Vein endothelial cell (primary cell): ENCODE results near the gene NDUFAF7. TPM values are rescaled to one million over a fixed set of nuclear protein-coding genes. Genes with fewer than 3 reads are reported as not detected.

Experiments used
- total RNA-seq: library from RNA; depleted of rRNA; stranded (reverse); fragments of >200 nt; gene quantifications from 2 replicates; pipeline ENCODE4 v1.2.3, GENCODE V29; 2012

The NDUFAF7 gene, protein sequence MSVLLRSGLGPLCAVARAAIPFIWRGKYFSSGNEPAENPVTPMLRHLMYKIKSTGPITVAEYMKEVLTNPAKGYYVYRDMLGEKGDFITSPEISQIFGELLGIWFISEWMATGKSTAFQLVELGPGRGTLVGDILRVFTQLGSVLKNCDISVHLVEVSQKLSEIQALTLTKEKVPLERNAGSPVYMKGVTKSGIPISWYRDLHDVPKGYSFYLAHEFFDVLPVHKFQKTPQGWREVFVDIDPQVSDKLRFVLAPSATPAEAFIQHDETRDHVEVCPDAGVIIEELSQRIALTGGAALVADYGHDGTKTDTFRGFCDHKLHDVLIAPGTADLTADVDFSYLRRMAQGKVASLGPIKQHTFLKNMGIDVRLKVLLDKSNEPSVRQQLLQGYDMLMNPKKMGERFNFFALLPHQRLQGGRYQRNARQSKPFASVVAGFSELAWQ
- total RNA-seq: 9.5 and 12.4 TPM in 2 replicates

DNA sequence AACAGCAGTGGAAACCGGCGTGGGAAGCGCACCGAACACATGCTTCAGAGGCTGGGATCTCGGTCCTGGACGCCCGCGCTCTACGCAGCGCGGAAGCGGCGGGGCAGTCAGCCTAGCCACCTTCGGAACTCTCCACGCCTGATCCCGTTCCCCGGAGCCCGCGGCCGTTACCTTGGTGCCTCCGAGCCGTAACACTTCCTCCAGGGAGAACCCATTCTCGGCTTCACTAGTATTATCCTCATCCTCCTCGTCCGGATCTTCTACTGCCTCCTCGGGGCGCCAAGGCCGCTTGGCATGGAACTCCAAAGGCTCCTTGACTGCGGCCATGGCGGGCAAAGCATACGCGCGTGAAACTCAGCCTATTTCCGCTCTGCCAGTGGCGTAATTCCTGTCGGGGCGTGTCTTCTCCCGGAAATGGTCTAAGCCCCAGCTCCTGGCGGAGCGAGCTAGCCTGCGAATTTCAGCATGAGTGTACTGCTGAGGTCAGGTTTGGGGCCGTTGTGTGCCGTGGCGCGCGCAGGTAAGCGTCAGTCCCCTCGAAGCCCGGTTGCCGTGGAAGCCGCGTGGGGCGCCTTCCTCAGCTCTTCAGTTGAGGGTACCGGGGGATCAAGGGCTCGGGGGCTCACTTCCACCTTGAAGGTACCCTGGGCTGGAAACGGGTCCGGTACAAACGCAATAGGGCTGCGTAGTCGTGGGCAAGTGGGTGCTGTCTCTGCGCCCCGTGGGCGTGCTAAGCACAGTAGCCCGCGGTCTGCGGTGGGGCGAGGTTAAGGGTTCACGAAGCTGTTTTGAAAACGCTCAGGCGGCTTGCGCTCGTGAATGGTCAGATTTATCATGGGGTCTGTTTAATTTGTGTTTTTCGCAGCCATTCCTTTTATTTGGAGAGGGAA, at the start of gene NDUFAF7, which contains the start of gene CEBPZ:
Gene NDUFAF7 (plus strand): TSS at position 418 of the 890 bp plus-strand sequence. CDS start 48 bp downstream, at position 466.
Gene CEBPZ (minus strand): TSS at position 356 of the 890 bp plus-strand sequence. CDS start 29 bp downstream, at position 327.

DNA sequence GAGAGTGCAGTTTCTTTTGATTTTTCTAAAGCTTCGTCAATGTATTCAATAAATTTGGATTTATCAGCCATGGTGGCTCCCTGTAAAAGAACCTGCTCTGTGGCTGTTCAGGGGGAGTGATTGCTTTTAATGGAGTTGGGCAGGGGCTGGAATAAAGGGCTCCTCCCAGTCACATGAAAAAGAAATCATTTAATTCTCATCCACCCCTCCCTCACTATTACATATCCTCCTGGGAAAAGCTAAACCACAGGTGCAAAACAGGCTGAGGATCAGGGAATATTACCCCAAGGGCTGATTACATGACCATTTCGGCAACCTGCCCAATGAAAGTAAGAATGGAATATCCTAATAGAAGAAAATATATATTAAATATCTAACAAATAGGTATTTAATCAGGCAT, 42.9 kb upstream of the NDUFAF7 start, which contains the start of gene SULT6B1:
Gene SULT6B1 (minus strand): TSS at position 101 of the 400 bp plus-strand sequence. CDS start 30 bp downstream, at position 71.

DNA sequence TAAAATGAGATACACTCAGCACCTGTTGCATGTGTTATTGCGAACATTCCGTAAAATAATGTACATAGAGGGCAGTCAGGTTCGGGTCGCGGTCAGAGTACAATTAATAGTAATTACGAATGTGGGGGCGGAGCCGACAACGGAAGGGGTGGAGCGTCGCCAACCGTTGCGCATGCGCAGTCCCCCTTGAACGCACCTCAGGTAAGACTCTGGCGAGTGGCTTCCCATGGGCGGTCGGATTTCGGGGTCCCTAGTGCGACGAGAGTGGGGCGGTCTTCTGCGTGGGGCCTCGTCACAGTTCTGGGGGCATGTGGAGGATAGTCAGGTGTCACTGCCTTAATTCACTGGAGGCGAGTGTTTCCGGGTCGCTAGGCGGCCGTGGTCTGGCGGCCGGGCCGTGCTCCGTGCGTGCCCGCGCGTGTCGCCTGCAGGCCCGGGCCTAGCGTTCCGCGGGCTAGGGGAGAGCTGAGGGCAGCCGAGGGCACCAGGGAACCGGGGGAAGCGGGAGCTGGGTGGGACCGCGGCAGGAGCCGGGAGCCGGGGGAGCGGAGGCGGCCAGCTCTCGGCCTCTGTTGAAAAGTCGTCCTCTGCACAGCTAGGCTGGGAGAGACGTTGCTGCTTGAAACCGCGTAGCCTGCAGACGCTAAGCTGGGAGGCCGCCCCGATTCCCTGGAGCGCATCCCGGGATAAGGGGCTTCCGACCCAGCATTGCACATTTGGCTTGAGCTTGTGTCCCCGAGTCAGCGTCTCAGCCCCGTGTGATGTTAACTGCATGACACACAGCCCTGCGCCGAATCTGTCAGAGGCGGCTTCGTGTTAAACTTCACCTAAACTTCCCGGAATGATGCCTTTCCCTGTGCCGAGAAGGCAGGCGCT, 34.9 kb upstream of the NDUFAF7 start, which contains the start of gene CEBPZOS:
Gene CEBPZOS (plus strand): TSS at position 177 of the 876 bp plus-strand sequence. CDS start 3,209 bp downstream, outside the sequence.

Other genes with a start within 250 kb of the NDUFAF7 start
- gene HEATR5B, start 147.3 kb upstream of the NDUFAF7 start, total RNA-seq: 28.4 and 33.3 TPM in 2 replicates
- gene GPATCH11, start 147.1 kb upstream of the NDUFAF7 start, total RNA-seq: 6.2 and 9.4 TPM in 2 replicates
- gene EIF2AK2, start 74.7 kb upstream of the NDUFAF7 start, total RNA-seq: 24.5 and 37.8 TPM in 2 replicates
- not detected in 2 replicates for gene SULT6B1, start 43.0 kb upstream of the NDUFAF7 start, total RNA-seq
- gene CEBPZOS, start 35.2 kb upstream of the NDUFAF7 start, total RNA-seq: 15.4 and 15.9 TPM in 2 replicates
- gene CEBPZ, start 62 bp upstream of the NDUFAF7 start, total RNA-seq: 32.7 and 44.8 TPM in 2 replicates
- 64.7 and 82.2 TPM in 2 replicates for gene PRKD3, start 93.2 kb downstream of the NDUFAF7 start, total RNA-seq
- gene QPCT, start 113.0 kb downstream of the NDUFAF7 start, total RNA-seq: 7.5 and 18.8 TPM in 2 replicates